HEK293 (cell line): ENCODE data around the gene RAC2.

Source experiments
- CTCF ChIA-PET: fragments of 350-600 bp; formaldehyde crosslinking; extraction: SDS; loops from one replicate; lab custom pipeline; 2021; ENCODE audit warnings: antibody characterized with exemption; lab: Yijun Ruan, JAX
- POLR2A ChIA-PET: fragments of 300-600 bp; formaldehyde crosslinking; extraction: SDS; loops from one replicate; lab custom pipeline; 2020; ENCODE audit warnings: antibody characterized with exemption, inconsistent platforms; lab: Yijun Ruan, JAX
- H3K27ac ChIP-seq: fragments of 200-500 bp; sonication (Bioruptor generic); 2 replicates; pipeline ENCODE4 v1.5.1; 2014; ENCODE audit warnings: low read depth, low read length, control low read depth, inconsistent platforms; ENCODE audit errors: extremely low read depth
- H3K36me3 ChIP-seq, 2 experiments: fragments of 200-500 bp in 1 of 2; sonication (Bioruptor generic) in 1 of 2; 1 replicate in 1 of 2; 2 replicates in 1 of 2; pipeline ENCODE4 v1.5.1; 2014 to 2017; ENCODE audit warnings: inconsistent platforms in 2 of 2, low read length in 2 of 2; ENCODE audit not compliant: control insufficient read depth in 2 of 2, insufficient read depth in 1 of 2
- H3K4me1 ChIP-seq: fragments of 200-500 bp; sonication (Bioruptor generic); 2 replicates; pipeline ENCODE4 v1.5.1; 2014; ENCODE audit warnings: mild to moderate bottlenecking, low read length, inconsistent platforms; ENCODE audit not compliant: control insufficient read depth, insufficient read depth
- H3K4me3 ChIP-seq: 2 replicates; pipeline ENCODE4 v1.5.1; 2011; ENCODE audit warnings: low read depth, mild to moderate bottlenecking, control low read depth, low read length, moderate library complexity
- H3K9me3 ChIP-seq: fragments of 200-500 bp; sonication (Bioruptor generic); 2 replicates; pipeline ENCODE4 v1.5.1; 2014; ENCODE audit warnings: low read depth, low read length, inconsistent platforms; ENCODE audit not compliant: control insufficient read depth, insufficient read depth
- BCL11A ChIP-seq: fragments of 450-650 bp; formaldehyde crosslinking; IDR thresholded peaks from 2 replicates; pipeline ENCODE4 v1.5.1; 2016; ENCODE audit warnings: low read depth, missing biosample characterization, missing genetic modification characterization
- KLF16 ChIP-seq: fragments of 450-650 bp; formaldehyde crosslinking; IDR thresholded peaks from 2 replicates; pipeline ENCODE4 v1.5.1; 2017; ENCODE audit warnings: missing biosample characterization, missing genetic modification characterization
- PRDM4 ChIP-seq: fragments of 450-650 bp; formaldehyde crosslinking; IDR thresholded peaks from 2 replicates; pipeline ENCODE4 v1.5.1; 2017; ENCODE audit warnings: missing biosample characterization, missing genetic modification characterization
- ZNF133 ChIP-seq: fragments of 450-650 bp; formaldehyde crosslinking; IDR thresholded peaks from 2 replicates; pipeline ENCODE4 v1.5.1; 2016; ENCODE audit warnings: missing biosample characterization, missing genetic modification characterization
- ZNF138 ChIP-seq: fragments of 450-650 bp; formaldehyde crosslinking; IDR thresholded peaks from 2 replicates; pipeline ENCODE4 v1.5.1; 2016; ENCODE audit warnings: missing biosample characterization, missing genetic modification characterization, borderline replicate concordance
- ZNF146 ChIP-seq: fragments of 450-650 bp; formaldehyde crosslinking; IDR thresholded peaks from 2 replicates; pipeline ENCODE4 v1.5.1; 2016; ENCODE audit warnings: missing biosample characterization, missing genetic modification characterization
- ZNF148 ChIP-seq: fragments of 450-650 bp; formaldehyde crosslinking; IDR thresholded peaks from 2 replicates; pipeline ENCODE4 v1.5.0; 2017; ENCODE audit warnings: missing biosample characterization, missing genetic modification characterization, borderline replicate concordance
- ZNF404 ChIP-seq: fragments of 450-650 bp; formaldehyde crosslinking; IDR thresholded peaks from 2 replicates; pipeline ENCODE4 v1.5.1; 2017; ENCODE audit warnings: missing biosample characterization, missing genetic modification characterization
- ZNF521 ChIP-seq: fragments of 450-650 bp; formaldehyde crosslinking; IDR thresholded peaks from 2 replicates; pipeline ENCODE4 v1.5.1; 2017; ENCODE audit warnings: missing biosample characterization, mild to moderate bottlenecking, missing genetic modification characterization
- TF ChIP-seq, protein P1 (sequence below): IDR thresholded peaks from 2 replicates; pipeline ENCODE4 v1.6.1; 2011; ENCODE audit warnings: mild to moderate bottlenecking, low read depth, low read length, borderline replicate concordance
- TF ChIP-seq, protein P2 (sequence below): fragments of 450-650 bp; formaldehyde crosslinking; IDR thresholded peaks from 2 replicates; pipeline ENCODE4 v1.5.1; 2016; ENCODE audit warnings: missing biosample characterization, missing genetic modification characterization

Gene RAC2

GRCh38 chr22:37289156-37289735 lies 45.2 kb upstream of the RAC2 start:
- CTCF ChIA-PET, result interaction anchor here (0.6 kb wide), 1 partner anchor 303 kb away, joined by 3 read pairs; no protein-coding TSS in a partner anchor
- no peak overlapping the region for H3K4me3 ChIP-seq
- POLR2A ChIA-PET, result no interaction called here
- H3K9me3 ChIP-seq, result no peaks in the 10 kb centered on the region
- no peak overlapping the region for H3K27ac ChIP-seq
- no peaks in the 10 kb centered on the region for H3K36me3 ChIP-seq
- H3K4me1 ChIP-seq, result no peaks in the 10 kb centered on the region
- TF ChIP-seq, protein P1, sequence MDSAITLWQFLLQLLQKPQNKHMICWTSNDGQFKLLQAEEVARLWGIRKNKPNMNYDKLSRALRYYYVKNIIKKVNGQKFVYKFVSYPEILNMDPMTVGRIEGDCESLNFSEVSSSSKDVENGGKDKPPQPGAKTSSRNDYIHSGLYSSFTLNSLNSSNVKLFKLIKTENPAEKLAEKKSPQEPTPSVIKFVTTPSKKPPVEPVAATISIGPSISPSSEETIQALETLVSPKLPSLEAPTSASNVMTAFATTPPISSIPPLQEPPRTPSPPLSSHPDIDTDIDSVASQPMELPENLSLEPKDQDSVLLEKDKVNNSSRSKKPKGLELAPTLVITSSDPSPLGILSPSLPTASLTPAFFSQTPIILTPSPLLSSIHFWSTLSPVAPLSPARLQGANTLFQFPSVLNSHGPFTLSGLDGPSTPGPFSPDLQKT, result no peak
- TF ChIP-seq, protein P2, sequence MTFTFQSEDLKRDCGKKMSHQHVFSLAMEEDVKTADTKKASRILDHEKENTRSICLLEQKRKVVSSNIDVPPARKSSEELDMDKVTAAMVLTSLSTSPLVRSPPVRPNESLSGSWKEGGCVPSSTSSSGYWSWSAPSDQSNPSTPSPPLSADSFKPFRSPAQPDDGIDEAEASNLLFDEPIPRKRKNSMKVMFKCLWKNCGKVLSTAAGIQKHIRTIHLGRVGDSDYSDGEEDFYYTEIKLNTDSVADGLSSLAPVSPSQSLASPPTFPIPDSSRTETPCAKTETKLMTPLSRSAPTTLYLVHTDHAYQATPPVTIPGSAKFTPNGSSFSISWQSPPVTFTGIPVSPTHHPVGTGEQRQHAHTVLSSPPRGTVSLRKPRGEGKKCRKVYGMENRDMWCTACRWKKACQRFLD (tag by site-specific recombination), result no peak
- no peak for TF ChIP-seq ZNF138 (tag by site-specific recombination)
- no peak for TF ChIP-seq BCL11A (tag by site-specific recombination)
- no peak for TF ChIP-seq ZNF146
- no peak for TF ChIP-seq ZNF133 (tag by site-specific recombination)

- CTCF ChIA-PET, result interaction anchor here (1.1 kb wide), 1 partner anchor 141 kb away, joined by 3 read pairs; no protein-coding TSS in a partner anchor
- H3K27ac ChIP-seq, result no peak overlapping the region
These were observed 44.5 kb upstream of the RAC2 start for GRCh38 chr22:37288521-37288920.

More at GRCh38 chr22:37288521-37288920, 44.5 kb upstream of the RAC2 start:
- no peaks in the 10 kb centered on the region for H3K36me3 ChIP-seq
- POLR2A ChIA-PET, result no interaction called here
- TF ChIP-seq KLF16 (tag by site-specific recombination), result no peak
- TF ChIP-seq ZNF521 (tag by site-specific recombination), result no peak
- TF ChIP-seq PRDM4 (tag by site-specific recombination), result no peak
- no peak for TF ChIP-seq ZNF148
- no peak for TF ChIP-seq ZNF404 (tag by site-specific recombination)
- no peak overlapping the region for H3K4me3 ChIP-seq
- H3K9me3 ChIP-seq, result no peaks in the 10 kb centered on the region
- no peaks in the 10 kb centered on the region for H3K4me1 ChIP-seq
